Progenitor cell of endocrine pancreas (in vitro differentiated cells): ENCODE data around the gene PARN. TPM values are rescaled to one million over a fixed set of nuclear protein-coding genes. Genes with fewer than 3 reads are reported as not detected.
A peak's percentile ranks its signal among the peaks of the same experiment; 100 is the strongest.

Experiments used
- DNase-seq: peaks from one replicate; pipeline ENCODE4 v3.0.0; 2021; ENCODE audit warnings: low spot score; ENCODE audit not compliant: unreplicated experiment
- H3K27ac Mint-ChIP-seq: 2 replicates; pipeline ENCODE4 v1.8.0; 2021; ENCODE audit warnings: mild to moderate bottlenecking, moderate library complexity, mixed read lengths
- H3K27me3 Mint-ChIP-seq: 2 replicates; pipeline ENCODE4 v1.8.0; 2021; ENCODE audit warnings: mixed read lengths
- H3K36me3 Mint-ChIP-seq: 2 replicates; pipeline ENCODE4 v1.8.0; 2022; ENCODE audit warnings: mixed read lengths; ENCODE audit not compliant: insufficient read depth
- H3K4me1 Mint-ChIP-seq: 2 replicates; pipeline ENCODE4 v1.8.0; 2021; ENCODE audit warnings: low read depth, mixed read lengths
- H3K4me3 Mint-ChIP-seq: 2 replicates; pipeline ENCODE4 v1.8.0; 2021; ENCODE audit warnings: low read depth, mild to moderate bottlenecking, moderate library complexity, mixed read lengths
- H3K9me3 Mint-ChIP-seq: 2 replicates; pipeline ENCODE4 v1.8.0; 2021; ENCODE audit warnings: low read depth, mixed read lengths
- total RNA-seq: library from RNA; stranded (reverse); gene quantifications from 2 replicates; pipeline ENCODE4 v1.2.1, GENCODE V29; 2021
- TF ChIP-seq, protein P1 (sequence below): fragments of 200-600 bp; sonication (generic); IDR thresholded peaks from one replicate; pipeline ENCODE4 v1.5.0; 2021; ENCODE audit warnings: antibody characterized with exemption, mild to moderate bottlenecking; ENCODE audit not compliant: unreplicated experiment

PARN gene
- total RNA-seq, 1 donor from 2014 or later = 31.4 TPM

DNA sequence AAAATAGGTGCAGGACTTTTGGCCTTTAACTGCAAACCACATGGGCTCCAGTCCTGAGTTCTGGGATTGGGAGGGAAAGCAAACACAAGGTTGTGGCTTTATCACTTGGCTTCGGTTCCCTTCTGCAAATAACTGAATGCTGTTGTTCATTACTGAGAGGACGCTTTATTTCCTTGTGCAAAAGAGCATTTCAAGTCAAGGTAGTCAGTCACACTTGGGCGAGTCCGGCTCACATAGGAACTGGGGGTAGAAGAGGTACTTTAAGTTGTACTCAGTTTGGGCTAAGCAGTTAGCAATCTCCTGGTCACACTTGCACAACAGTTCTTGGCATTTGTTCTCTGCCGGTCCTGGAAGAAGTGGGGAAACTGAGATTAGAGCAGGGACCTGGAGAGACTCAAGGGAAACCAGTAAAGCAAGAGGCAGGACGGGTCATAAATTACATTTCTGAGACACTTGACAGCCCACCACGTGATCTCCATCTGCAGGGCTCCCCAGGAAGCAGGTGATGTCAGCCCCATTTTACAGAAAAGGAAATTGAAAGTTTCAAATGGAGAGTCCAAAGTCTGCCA, 42.4 kb upstream of the PARN start:
- Mint-ChIP-seq H3K27me3 (no peaks in the 10 kb centered on the region), H3K4me1 (peaks cover 7% of the 10 kb centered on the region), H3K27ac (no peak overlapping the region), H3K9me3 (no peaks in the 10 kb centered on the region), H3K4me3 (no peak overlapping the region), H3K36me3 (peaks cover 5% of the 10 kb centered on the region)
- TF ChIP-seq, protein P1, sequence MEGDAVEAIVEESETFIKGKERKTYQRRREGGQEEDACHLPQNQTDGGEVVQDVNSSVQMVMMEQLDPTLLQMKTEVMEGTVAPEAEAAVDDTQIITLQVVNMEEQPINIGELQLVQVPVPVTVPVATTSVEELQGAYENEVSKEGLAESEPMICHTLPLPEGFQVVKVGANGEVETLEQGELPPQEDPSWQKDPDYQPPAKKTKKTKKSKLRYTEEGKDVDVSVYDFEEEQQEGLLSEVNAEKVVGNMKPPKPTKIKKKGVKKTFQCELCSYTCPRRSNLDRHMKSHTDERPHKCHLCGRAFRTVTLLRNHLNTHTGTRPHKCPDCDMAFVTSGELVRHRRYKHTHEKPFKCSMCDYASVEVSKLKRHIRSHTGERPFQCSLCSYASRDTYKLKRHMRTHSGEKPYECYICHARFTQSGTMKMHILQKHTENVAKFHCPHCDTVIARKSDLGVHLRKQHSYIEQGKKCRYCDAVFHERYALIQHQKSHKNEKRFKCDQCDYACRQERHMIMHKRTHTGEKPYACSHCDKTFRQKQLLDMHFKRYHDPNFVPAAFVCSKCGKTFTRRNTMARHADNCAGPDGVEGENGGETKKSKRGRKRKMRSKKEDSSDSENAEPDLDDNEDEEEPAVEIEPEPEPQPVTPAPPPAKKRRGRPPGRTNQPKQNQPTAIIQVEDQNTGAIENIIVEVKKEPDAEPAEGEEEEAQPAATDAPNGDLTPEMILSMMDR = no peak
- no peak for DNase-seq

DNA sequence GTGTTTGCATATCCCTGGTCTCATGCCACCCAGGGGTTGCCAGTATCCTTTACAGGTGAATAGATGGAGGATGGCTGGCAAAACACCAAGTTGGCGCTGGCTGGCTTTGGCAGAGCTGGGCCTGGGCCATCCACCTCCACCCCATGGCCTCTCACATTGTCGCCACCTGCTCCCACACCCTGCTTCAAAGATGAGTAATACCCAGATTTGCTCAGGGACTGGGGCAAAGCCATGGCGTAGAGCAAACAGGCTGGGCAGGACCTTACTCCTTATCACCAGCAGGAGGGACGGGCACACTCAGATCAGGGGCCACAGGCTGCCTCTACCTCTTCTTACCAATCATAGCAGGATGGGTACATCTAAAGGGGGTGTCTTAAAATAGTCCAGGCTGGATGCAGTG, 39.7 kb upstream of the PARN start:
- H3K27me3 Mint-ChIP-seq = no peaks in the 10 kb centered on the region
- no peak overlapping the region for H3K27ac Mint-ChIP-seq
- no peak overlapping the region for H3K4me3 Mint-ChIP-seq
- peaks cover 7% of the 10 kb centered on the region for H3K4me1 Mint-ChIP-seq
- H3K36me3 Mint-ChIP-seq = peaks cover 13% of the 10 kb centered on the region
- no peak for DNase-seq
- TF ChIP-seq, protein P1 = no peak
- H3K9me3 Mint-ChIP-seq = no peaks in the 10 kb centered on the region

DNA sequence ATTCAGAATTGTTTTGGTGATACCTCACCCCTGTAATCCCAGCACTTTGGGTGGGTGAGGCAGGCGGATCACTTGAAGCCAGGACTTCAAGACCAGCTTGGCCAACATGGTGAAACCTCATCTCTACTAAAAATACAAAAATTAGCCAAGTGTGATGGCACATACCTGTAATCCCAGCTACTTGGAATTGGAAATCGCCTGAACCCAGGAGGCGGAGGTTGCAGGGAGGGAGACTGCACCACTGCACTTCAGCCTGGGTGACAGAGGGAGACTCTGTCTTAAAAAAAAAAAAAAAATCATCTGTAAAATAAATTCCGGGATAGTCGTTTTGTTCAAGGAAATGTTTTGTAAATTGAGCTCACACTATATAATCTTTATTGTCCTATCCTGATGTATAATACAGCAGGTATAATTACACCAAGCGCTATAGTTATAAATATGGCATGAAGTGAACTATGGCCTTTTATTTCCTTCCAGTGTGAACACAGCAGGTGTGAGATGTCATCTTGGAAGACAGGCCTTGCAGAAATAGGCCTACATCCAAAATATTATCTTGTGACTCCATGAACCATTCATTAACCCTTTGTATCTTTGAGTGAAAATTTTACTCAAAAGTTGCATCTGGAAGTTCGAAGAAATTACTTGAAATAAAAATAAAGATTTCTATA, 38.6 kb upstream of the PARN start:
- peaks cover 7% of the 10 kb centered on the region for H3K4me1 Mint-ChIP-seq
- no peak overlapping the region for H3K4me3 Mint-ChIP-seq
- H3K9me3 Mint-ChIP-seq = no peaks in the 10 kb centered on the region
- no peaks in the 10 kb centered on the region for H3K27me3 Mint-ChIP-seq
- peaks cover 20% of the 10 kb centered on the region for H3K36me3 Mint-ChIP-seq
- H3K27ac Mint-ChIP-seq = no peak overlapping the region
- no peak for DNase-seq
- TF ChIP-seq, protein P1 = no peak

DNA sequence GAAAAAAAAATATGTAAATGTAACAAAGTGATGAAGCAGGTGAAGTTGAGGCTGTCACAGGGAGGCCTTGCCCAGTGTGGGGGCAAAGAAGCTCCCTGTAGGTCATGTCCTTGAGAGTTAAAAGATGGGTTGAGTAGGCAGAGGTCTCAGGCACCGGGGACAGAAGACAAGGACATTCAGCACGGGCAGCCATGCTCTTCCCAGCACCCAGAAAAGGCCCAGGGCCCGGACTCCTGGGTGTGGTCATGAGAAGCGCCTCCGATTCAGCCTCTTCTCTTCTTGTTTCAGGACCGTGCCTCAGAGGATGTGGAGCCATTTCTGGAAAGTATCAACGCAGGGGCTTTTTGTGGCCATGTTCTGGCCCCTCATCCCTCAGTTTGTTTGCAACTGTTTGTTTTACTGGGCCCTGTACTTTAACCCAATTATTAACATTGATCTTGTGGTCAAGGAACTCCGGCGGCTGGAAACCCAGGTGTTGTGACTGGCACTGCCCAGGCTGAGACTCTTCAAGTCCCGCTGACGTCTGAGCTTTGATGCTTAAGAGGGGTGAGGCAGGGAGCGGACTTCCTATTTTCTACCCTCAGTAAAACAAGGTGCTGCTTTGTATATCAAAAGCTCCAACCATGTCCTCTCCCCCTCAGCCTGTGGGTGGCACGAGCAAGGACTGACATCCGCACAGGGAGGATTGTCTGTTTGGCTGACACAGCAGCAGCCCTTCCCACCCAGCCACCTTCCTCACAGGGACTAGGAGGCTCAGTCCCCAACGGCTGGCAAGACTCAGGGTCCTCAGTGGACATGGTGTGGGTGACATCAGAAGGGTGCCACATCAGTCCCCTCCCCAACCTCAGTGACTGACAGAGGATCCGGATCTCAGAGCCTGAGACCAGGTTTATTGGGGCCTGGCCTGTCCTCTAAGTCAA, 37.5 kb upstream of the PARN start:
- peaks cover 9% of the 10 kb centered on the region for H3K4me1 Mint-ChIP-seq
- DNase-seq = no peak
- H3K4me3 Mint-ChIP-seq = no peak overlapping the region
- TF ChIP-seq, protein P1 = no peak
- no peaks in the 10 kb centered on the region for H3K9me3 Mint-ChIP-seq
- H3K36me3 Mint-ChIP-seq = peaks cover 24% of the 10 kb centered on the region
- peak overlapping the region; percentile 57 for H3K27ac Mint-ChIP-seq
- no peaks in the 10 kb centered on the region for H3K27me3 Mint-ChIP-seq

DNA sequence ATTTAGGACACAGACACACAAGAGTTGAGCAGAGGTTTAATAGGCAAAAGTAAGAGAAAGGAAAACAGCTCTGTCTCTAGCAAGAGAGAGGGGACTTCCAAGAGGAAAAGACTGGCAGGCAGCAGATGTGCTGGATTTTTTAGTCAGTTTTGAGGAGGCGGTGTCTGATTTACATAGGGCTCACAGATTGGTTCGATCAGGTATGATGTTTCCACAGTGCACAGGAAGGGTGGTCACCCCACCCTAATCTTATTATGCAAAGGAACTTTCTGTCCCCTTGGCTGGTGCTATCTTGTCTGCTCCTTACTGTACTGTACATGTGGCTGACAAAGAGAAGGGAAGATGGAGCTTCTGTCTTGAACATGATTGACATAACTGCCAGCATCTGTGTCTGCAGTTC, 28.0 kb upstream of the PARN start:
- peaks cover 27% of the 10 kb centered on the region for H3K4me1 Mint-ChIP-seq
- no peaks in the 10 kb centered on the region for H3K27me3 Mint-ChIP-seq
- DNase-seq = no peak
- H3K27ac Mint-ChIP-seq = peak overlapping the region; percentile 69
- no peak overlapping the region for H3K4me3 Mint-ChIP-seq
- H3K36me3 Mint-ChIP-seq = peaks cover 32% of the 10 kb centered on the region
- TF ChIP-seq, protein P1 = no peak
- peaks cover 6% of the 10 kb centered on the region for H3K9me3 Mint-ChIP-seq
